Activated naive CD4-positive, alpha-beta T cell treated with anti-CD3 and anti-CD28 coated beads for 36 hours (primary cell): ENCODE measurements around the gene GPS1. TPM values are rescaled to one million over a fixed set of nuclear protein-coding genes. Genes with fewer than 3 reads are reported as not detected.

Source experiments
- CTCF ChIA-PET: fragments of 350-600 bp; sonication (Branson Sonifier 250); formaldehyde crosslinking; loops from one replicate; lab custom pipeline; 2021; ENCODE audit warnings: antibody characterized with exemption; lab: Charles Lee
- DNase-seq: peaks from one replicate; pipeline ENCODE4 v3.0.0-alpha.2; 2020
- H3K27ac Mint-ChIP-seq: one replicate; pipeline ENCODE4 v1.8.0; 2021; ENCODE audit warnings: mild to moderate bottlenecking, mixed read lengths
- H3K27me3 Mint-ChIP-seq: one replicate; pipeline ENCODE4 v1.8.0; 2021; ENCODE audit warnings: low read depth, mixed read lengths
- H3K36me3 Mint-ChIP-seq: one replicate; pipeline ENCODE4 v1.8.0; 2021; ENCODE audit warnings: low read depth, mixed read lengths
- H3K4me1 Mint-ChIP-seq: one replicate; pipeline ENCODE4 v1.8.0; 2021; ENCODE audit warnings: low read depth, mixed read lengths
- H3K4me3 Mint-ChIP-seq: one replicate; pipeline ENCODE4 v1.8.0; 2021; ENCODE audit warnings: mild to moderate bottlenecking, moderate library complexity, mixed read lengths
- H3K9me3 Mint-ChIP-seq: one replicate; pipeline ENCODE4 v1.8.0; 2021; ENCODE audit warnings: mixed read lengths
- intact Hi-C: fragments of 100-400 bp; cut with micrococcal nuclease; formaldehyde crosslinking; loops from one replicate; pipeline ENCODE4 v1.15.1; 2023
- total RNA-seq, 2 experiments: library from RNA; stranded (reverse); gene quantifications; one replicate each; pipeline ENCODE4 v1.2.3, GENCODE V29; 2021

GPS1 gene
- total RNA-seq, 2 experiments from 2014 or later, result 91.0 to 91.3 TPM

DNA sequence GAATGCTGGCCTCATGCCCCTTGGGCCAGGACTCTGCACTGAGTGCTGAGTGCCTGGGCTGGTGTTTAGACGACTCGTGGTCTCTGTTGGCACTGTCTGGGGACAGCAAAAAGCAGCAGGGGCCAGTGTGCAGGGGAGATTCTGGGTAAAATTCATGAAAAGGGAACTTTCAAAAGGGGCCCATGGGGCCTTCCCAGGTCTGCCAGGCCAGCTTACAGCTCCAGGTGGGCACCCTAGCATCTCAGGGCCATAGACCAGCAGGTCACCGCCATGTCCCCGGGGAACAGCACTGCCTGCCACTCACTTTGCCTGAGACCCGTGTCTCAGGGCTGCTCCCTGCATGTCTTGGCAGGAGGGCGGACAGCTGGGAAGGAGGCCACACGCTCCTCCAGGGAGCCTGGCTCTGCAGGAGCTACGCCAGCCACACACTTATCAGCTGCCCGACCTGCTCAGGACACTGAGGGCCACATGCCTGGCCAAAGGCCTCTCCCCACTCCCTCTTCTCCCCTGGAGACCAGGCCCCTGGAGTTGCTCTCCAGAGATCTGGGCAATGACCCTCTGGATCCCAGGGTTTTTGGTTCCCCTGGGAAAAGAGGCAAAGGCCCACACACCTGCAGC lies 55.1 kb downstream of the GPS1 start:
- Mint-ChIP-seq H3K4me3 (peak overlapping the region; percentile 80), H3K27ac (peak overlapping the region; percentile 97), H3K27me3 (no peaks in the 10 kb centered on the region), H3K4me1 (peaks cover 37% of the 10 kb centered on the region), H3K9me3 (no peaks in the 10 kb centered on the region), H3K36me3 (peaks cover 5% of the 10 kb centered on the region)
- CTCF ChIA-PET, result interaction anchor here (1.2 to 3.3 kb wide), 5 partner anchors 14 to 77 kb away, joined by 3 to 13 read pairs (median 5); partner anchors contain the start of gene DCXR
- no peak for DNase-seq
- intact Hi-C loops, result loop anchor here (1.0 kb wide), 1 partner anchor 8 kb away; the partner anchor contains the start of gene FASN

Other genes starting within 250 kb of the GPS1 start
- not detected for gene GCGR, start 247.7 kb upstream of the GPS1 start, total RNA-seq
- gene MCRIP1, start 218.6 kb upstream of the GPS1 start, total RNA-seq, result 10 to 100 TPM; 53.7 to 55.6 TPM
- gene PPP1R27, start 216.8 kb upstream of the GPS1 start, total RNA-seq, result not detected
- 100 to 1,000 TPM; 273 to 276 TPM for gene P4HB, start 191.4 kb upstream of the GPS1 start, total RNA-seq
- 100 to 1,000 TPM; 355 to 389 TPM for gene ARHGDIA, start 180.6 kb upstream of the GPS1 start, total RNA-seq
- gene ALYREF, start 160.3 kb upstream of the GPS1 start, total RNA-seq, result 100 to 1,000 TPM; 213 to 217 TPM
- 100 to 1,000 TPM; 171 to 182 TPM for gene ANAPC11, start 160.2 kb upstream of the GPS1 start, total RNA-seq
- gene NPB, start 149.7 kb upstream of the GPS1 start, total RNA-seq, result under 1 TPM; 0.12 to 0.19 TPM
- gene PCYT2, start 140.5 kb upstream of the GPS1 start, total RNA-seq, result 10 to 100 TPM; 15.9 to 16.6 TPM
- gene SIRT7, start 133.7 kb upstream of the GPS1 start, total RNA-seq, result 10 to 100 TPM; 18.8 to 22.1 TPM
- gene MAFG, start 124.2 kb upstream of the GPS1 start, total RNA-seq, result 10 to 100 TPM; 13.5 to 14.8 TPM
- 100 to 1,000 TPM; 121 to 130 TPM for gene PYCR1, start 114.6 kb upstream of the GPS1 start, total RNA-seq
- not detected for gene MYADML2, start 104.7 kb upstream of the GPS1 start, total RNA-seq
- gene NOTUM, start 90.7 kb upstream of the GPS1 start, total RNA-seq, result under 1 TPM; 0.35 to 0.38 TPM
- gene ASPSCR1, start 74.3 kb upstream of the GPS1 start, total RNA-seq, result 10 to 100 TPM; 33.6 to 34.8 TPM
- 10 to 100 TPM; 55.8 to 57.8 TPM for gene CENPX, start 29.0 kb upstream of the GPS1 start, total RNA-seq
- gene LRRC45, start 28.6 kb upstream of the GPS1 start, total RNA-seq, result 10 to 100 TPM; 12.0 to 12.5 TPM
- 1 to 10 TPM; 4.5 to 4.8 TPM for gene RAC3, start 20.2 kb upstream of the GPS1 start, total RNA-seq
- gene DCXR, start 14.2 kb upstream of the GPS1 start, total RNA-seq, result 100 to 1,000 TPM; 139 to 146 TPM
- 10 to 100 TPM; 17.6 to 18.0 TPM for gene RFNG, start 87 bp upstream of the GPS1 start, total RNA-seq
- gene DUS1L, start 13.9 kb downstream of the GPS1 start, total RNA-seq, result 100 to 1,000 TPM; 132 to 133 TPM
- gene FASN, start 46.3 kb downstream of the GPS1 start, total RNA-seq, result 100 to 1,000 TPM; 183 to 195 TPM
- gene CCDC57, start 160.9 kb downstream of the GPS1 start, total RNA-seq, result 10 to 100 TPM; 40.7 to 43.9 TPM
- 10 to 100 TPM; 15.2 to 18.3 TPM for gene SLC16A3, start 177.1 kb downstream of the GPS1 start, total RNA-seq
- 100 to 1,000 TPM in 1 of 2 experiments, 10 to 100 TPM in 1; 99.8 to 100 TPM for gene CSNK1D, start 221.8 kb downstream of the GPS1 start, total RNA-seq